Duodenal mucosa (tissue), 2 donors: ENCODE results near the gene NREP.

Experiments used
- H3K27ac ChIP-seq: one replicate; pipeline ENCODE4 v1.7.0; 2013; ENCODE audit warnings: low read depth, low read length
- H3K27me3 ChIP-seq, 2 donors: one replicate each; pipeline ENCODE4 v1.7.0; 2013; ENCODE audit warnings: low read length in 2 of 2, control low read depth in 1 of 2; ENCODE audit not compliant: insufficient read depth in 2 of 2, control insufficient read depth in 1 of 2
- H3K36me3 ChIP-seq, 2 donors: one replicate each; pipeline ENCODE4 v1.7.0; 2013; ENCODE audit warnings: low read length in 2 of 2, control low read depth in 1 of 2; ENCODE audit not compliant: insufficient read depth in 2 of 2, control insufficient read depth in 1 of 2
- H3K4me1 ChIP-seq, 2 donors: one replicate each; pipeline ENCODE4 v1.7.0; 2013; ENCODE audit warnings: low read length in 2 of 2, control low read depth in 1 of 2; ENCODE audit not compliant: insufficient read depth in 2 of 2, control insufficient read depth in 1 of 2
- H3K4me3 ChIP-seq, 2 donors: one replicate each; pipeline ENCODE4 v1.7.0; 2013; ENCODE audit warnings: low read length in 2 of 2, low read depth in 1 of 2
- H3K9ac ChIP-seq, 2 donors: one replicate each; pipeline ENCODE4 v1.7.0; 2013; ENCODE audit warnings: low read length in 2 of 2, low read depth in 1 of 2
- H3K9me3 ChIP-seq, 2 donors: one replicate each; pipeline ENCODE4 v1.7.0; 2013; ENCODE audit warnings: low read length in 2 of 2, control low read depth in 1 of 2; ENCODE audit not compliant: control insufficient read depth in 1 of 2

The NREP gene

DNA sequence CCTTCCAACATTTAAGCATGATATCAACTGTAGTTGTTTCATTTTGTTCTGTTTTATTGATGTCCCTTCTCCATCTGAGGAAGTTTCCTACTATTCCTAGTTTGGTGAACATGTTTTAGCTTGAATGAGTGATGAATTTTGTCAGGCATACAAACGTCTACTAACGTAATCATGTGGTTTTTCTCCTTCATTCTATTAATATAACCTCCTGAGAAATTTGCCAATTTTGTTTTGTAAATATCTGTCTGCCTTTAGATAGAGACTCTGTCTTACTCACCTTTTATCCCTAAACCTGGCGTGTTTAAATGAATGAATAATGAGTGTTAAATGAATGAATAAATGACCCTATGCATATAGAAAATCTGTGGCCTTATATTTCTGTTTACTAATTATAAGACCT is 26.5 kb upstream of the NREP start:
- no peak overlapping the region for H3K9ac ChIP-seq
- no peaks in the 10 kb centered on the region for H3K4me1 ChIP-seq
- H3K27ac ChIP-seq, result no peak overlapping the region
- no peaks in the 10 kb centered on the region for H3K36me3 ChIP-seq
- H3K27me3 ChIP-seq, result no peaks in the 10 kb centered on the region
- no peaks in the 10 kb centered on the region for H3K9me3 ChIP-seq
- H3K4me3 ChIP-seq, result no peak overlapping the region

DNA sequence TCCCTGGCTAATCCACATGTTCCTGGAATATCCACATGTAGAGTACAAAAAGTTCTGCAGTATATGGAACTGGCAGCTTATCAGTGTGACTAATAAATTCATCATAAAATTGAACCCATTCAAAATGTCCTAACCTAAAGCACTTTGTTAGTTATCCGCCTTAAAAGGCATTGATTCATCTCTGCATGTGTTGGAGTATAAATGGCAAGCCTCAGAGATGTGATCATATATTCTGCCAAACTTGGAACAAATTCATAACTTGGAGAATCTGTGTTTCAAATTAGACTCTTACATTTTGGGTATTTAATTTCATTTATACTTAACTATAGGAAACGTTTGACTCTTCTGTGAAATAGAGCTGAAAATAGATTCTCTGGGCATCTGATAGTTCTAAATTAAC is 25.2 kb upstream of the NREP start:
- Histone ChIP-seq H3K9ac (no peak overlapping the region), H3K27me3 (no peaks in the 10 kb centered on the region), H3K27ac (no peak overlapping the region), H3K9me3 (no peaks in the 10 kb centered on the region), H3K4me3 (no peak overlapping the region), H3K36me3 (no peaks in the 10 kb centered on the region), H3K4me1 (no peaks in the 10 kb centered on the region)

DNA sequence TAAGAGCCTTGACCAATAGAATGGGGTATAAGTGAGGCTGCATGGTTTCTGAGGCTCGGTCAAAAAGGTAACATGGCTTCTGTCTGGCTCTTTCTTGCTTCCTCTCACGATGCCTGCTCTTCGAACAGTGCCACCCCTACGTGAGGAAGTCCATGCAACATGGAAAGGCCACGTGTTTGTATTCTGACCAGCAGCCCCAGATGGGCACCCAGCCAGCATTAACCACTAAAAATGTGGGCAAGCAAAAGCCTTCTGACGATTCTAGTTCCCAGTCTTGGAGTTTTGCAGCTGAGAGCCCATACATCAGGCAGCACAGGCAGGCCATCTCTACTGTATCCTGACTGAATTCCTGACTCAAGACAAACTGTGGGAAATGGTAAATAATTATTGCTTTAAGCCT is 24.2 kb upstream of the NREP start:
- Histone ChIP-seq H3K4me1 (no peaks in the 10 kb centered on the region), H3K27me3 (no peaks in the 10 kb centered on the region), H3K27ac (no peak overlapping the region), H3K36me3 (no peaks in the 10 kb centered on the region), H3K9me3 (no peaks in the 10 kb centered on the region), H3K4me3 (no peak overlapping the region), H3K9ac (no peak overlapping the region)

DNA sequence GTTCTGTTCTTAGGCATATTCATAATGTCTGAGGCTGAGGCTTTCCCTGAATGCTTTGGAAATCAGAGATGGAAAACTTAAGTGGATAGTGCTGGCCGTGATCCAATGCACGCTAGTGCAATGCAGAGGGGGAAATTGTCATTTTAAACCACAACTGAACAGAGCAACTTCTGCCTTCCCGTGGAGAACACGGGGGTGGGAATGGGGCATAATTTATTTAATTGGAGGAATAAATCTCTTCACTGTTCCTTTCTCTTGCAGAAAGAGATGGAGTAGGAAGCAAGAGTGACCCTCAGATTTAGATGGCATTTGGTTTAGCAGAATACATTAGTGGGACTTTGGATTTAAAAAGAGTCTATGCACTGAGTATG is 22.9 kb upstream of the NREP start:
- Histone ChIP-seq H3K27ac (no peak overlapping the region), H3K4me1 (no peaks in the 10 kb centered on the region), H3K36me3 (no peaks in the 10 kb centered on the region), H3K9me3 (no peaks in the 10 kb centered on the region), H3K9ac (no peak overlapping the region), H3K27me3 (no peaks in the 10 kb centered on the region), H3K4me3 (no peak overlapping the region)

DNA sequence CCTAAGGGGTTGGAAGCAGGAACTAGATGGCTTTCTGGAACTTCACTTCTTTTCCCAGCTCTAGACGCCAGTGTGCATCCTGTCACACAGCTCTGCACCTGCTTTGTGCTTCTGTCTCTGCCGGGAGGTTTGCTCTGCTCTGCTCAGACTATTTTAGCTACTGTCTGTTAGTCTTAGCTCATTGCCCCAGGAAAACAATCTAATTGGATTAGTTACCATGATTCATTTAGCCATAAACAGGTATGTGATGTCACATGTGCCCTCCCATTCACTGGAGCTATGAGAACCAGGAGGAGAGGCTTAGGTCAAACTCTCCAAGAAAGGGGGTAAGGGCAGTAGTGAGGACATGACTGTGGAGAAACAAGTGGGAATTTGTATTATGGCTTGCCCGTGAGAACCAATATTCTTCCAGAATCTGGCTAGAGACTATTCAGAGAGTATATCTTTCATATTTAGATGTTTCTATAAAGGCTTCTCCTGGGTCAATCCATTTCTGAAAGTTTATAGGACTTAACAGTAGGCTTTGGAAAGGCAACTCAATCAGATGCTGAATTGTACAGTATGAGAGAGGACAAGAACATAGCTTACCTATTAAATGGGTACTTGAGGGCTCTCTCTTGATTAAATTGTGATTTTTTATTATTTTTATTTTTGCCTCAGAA is 22.4 kb upstream of the NREP start:
- H3K9me3 ChIP-seq, result no peaks in the 10 kb centered on the region
- no peak overlapping the region for H3K27ac ChIP-seq
- H3K4me1 ChIP-seq, result peaks cover 3 to 4% of the 10 kb centered on the region in 2 donors
- no peaks in the 10 kb centered on the region for H3K27me3 ChIP-seq
- no peaks in the 10 kb centered on the region for H3K36me3 ChIP-seq
- no peak overlapping the region for H3K4me3 ChIP-seq
- no peak overlapping the region for H3K9ac ChIP-seq

DNA sequence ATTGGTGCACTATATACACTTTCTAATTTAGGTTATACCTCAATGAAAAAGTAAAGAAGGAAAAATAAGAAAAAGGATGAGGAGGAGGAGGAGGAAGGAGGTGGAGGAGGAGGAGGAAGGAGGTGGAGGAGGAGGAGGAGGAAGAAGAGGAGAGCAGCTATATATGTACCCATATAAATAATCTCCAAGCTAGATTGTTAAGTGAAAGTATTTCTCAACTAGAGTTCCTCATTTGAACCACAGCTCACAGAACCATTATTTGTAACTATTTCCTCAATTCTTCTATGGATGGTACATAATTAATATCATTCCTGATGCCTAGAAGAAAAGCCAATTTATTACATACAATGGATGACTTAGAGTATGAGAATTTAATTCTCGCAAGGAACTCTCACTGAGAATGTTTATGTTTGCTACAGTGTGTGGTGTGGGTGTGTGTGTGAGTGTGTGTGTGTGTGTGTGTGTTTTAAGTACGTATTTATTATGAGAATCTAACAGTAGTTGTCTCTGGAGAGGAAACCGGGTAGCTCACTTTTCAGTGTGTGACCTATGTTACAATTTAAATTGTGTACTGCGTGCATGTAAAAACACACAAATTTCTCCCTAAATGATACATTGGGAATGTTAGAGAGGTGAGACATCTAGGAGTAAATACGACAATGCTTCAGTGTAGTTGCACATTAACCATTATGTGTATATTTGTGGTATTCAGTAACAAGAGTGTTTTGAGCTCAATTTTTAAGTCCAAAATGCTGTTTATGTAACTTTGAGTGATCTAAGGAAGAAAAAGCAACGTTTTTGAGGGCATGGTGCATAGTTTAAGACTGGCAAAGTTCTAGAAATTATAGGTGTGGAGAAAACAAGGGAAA is 20.2 kb upstream of the NREP start:
- Histone ChIP-seq H3K9me3 (no peaks in the 10 kb centered on the region), H3K27me3 (no peaks in the 10 kb centered on the region), H3K4me1 (peaks cover 4 to 5% of the 10 kb centered on the region in 2 donors), H3K27ac (no peak overlapping the region), H3K36me3 (no peaks in the 10 kb centered on the region), H3K9ac (no peak overlapping the region), H3K4me3 (no peak overlapping the region)

DNA sequence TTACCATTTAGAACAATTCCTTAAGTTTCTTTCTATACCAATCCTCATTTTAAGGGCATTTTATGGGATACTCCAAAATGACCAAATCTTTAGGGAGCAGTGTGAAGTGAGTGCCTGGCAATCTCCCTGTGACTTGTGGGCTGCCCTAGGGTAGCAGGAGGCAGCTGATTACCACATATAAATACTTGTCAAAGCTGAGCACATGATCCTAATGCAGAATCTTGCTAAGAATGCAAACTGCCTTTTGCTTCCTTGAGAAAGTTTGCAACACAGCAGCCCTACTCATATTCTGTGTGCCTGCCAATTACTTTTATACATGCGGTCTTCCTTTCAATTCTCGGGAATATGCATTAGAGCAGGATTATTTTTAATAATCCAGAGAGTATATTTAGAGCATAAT is 18.2 kb upstream of the NREP start:
- no peaks in the 10 kb centered on the region for H3K27me3 ChIP-seq
- no peak overlapping the region for H3K27ac ChIP-seq
- H3K4me1 ChIP-seq, result peaks cover 4 to 5% of the 10 kb centered on the region in 2 donors
- no peaks in the 10 kb centered on the region for H3K9me3 ChIP-seq
- no peak overlapping the region for H3K9ac ChIP-seq
- no peaks in the 10 kb centered on the region for H3K36me3 ChIP-seq
- H3K4me3 ChIP-seq, result no peak overlapping the region

DNA sequence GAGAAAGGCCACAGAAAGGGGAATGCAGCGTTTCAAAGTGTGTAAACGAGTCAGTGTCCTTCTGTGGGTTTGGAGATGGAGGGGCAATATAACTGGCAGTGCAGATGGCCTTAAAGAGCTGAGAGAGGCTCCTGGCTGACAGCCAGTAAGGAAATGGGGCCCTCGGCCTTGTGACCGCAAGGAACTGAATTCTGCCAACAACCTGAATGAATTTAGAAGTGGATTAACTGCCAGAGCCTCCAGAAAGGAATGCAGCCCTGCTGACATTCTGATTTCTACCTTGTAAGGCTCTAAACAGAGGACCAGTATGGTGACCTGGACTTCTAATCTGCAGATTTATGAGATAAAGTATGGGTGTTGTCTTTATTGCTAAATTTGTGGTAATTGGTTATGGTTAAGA is 17.5 kb upstream of the NREP start:
- H3K4me1 ChIP-seq, result peaks cover 4 to 5% of the 10 kb centered on the region in 2 donors
- H3K9me3 ChIP-seq, result no peaks in the 10 kb centered on the region
- H3K36me3 ChIP-seq, result no peaks in the 10 kb centered on the region
- no peak overlapping the region for H3K4me3 ChIP-seq
- no peak overlapping the region for H3K9ac ChIP-seq
- no peak overlapping the region for H3K27ac ChIP-seq
- H3K27me3 ChIP-seq, result no peaks in the 10 kb centered on the region

DNA sequence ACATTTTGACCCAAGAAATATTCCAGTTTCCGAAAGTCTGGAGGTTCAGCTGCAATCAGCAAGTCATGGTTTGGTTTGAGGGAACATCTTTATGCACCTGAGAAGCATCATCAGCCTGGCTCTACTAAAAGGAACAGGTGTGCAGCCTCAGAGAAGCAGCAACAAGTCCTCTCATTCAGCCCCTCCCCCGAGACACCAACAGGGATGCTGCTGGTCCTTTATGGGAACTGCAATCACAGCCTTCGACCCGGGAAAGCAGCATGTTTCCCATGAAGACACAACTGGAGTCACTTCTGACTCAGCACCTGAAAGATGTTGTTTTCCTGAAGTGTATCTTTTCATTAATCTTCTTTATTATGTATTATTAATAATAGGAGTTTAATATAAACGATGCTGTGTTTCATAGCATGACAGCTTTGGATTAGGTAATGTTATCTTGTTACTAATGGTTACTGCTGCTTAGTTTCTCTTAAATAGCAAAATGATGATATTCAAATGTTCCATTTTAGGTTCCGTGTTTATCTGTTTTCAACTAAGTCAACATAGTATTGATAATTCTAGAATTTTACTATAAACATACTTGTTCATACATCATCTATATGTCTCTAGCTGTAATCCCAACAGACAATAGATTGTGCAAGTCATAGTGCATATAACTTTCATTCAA is 15.6 kb upstream of the NREP start:
- Histone ChIP-seq H3K4me3 (no peak overlapping the region), H3K9ac (no peak overlapping the region), H3K9me3 (no peaks in the 10 kb centered on the region)

DNA sequence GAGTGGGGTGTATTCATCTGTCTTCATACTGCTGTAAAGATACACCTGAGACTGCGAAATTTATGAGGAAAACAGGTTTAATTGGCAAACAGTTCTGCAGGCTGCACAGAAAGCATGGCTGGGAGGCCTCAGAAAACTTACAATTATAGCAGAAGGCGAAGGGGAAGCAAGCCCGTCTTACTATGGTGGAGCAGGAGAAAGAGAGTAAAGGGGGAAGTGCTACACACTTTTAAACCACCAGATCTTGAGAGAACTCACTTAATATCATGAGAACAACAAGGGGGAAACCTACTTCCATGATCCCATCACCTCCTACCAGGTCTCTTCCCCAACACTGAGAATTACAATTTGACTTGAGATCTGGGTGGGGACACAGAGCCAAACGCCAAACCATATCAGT is 12.5 kb upstream of the NREP start:
- no peak overlapping the region for H3K9ac ChIP-seq
- H3K4me1 ChIP-seq, result peaks cover 2 to 3% of the 10 kb centered on the region in 2 donors
- H3K9me3 ChIP-seq, result no peaks in the 10 kb centered on the region
- no peak overlapping the region for H3K4me3 ChIP-seq
- no peaks in the 10 kb centered on the region for H3K36me3 ChIP-seq
- H3K27ac ChIP-seq, result no peak overlapping the region
- no peaks in the 10 kb centered on the region for H3K27me3 ChIP-seq

More for the DNA sequence above, 15.6 kb upstream of the NREP start:
- H3K36me3 ChIP-seq, result no peaks in the 10 kb centered on the region
- no peak overlapping the region for H3K27ac ChIP-seq
- H3K27me3 ChIP-seq, result no peaks in the 10 kb centered on the region
- H3K4me1 ChIP-seq, result peaks cover 4 to 5% of the 10 kb centered on the region in 2 donors
